Panc1 (cell line): ENCODE results near the gene SLCO2A1.

Experiments
- CTCF ChIP-seq: fragments of 450-650 bp; IDR thresholded peaks from 2 replicates; pipeline ENCODE4 v1.5.1; 2017; ENCODE audit warnings: mild to moderate bottlenecking
- POLR2AphosphoS5 ChIP-seq: IDR thresholded peaks from 2 replicates; pipeline ENCODE4 v1.6.1; 2012; ENCODE audit warnings: mild to moderate bottlenecking, low read depth, low read length, moderate library complexity
- REST ChIP-seq, 2 experiments: IDR thresholded peaks; 2 replicates each; pipeline ENCODE4 v1.6.1; 2011 to 2012; ENCODE audit warnings: low read depth in 2 of 2, control low read depth in 1 of 2, low read length in 1 of 2, mild to moderate bottlenecking in 1 of 2, moderate library complexity in 1 of 2; ENCODE audit not compliant: insufficient read depth in 1 of 2
- TCF7L2 ChIP-seq: IDR thresholded peaks from 2 replicates; pipeline ENCODE4 v1.6.1; 2011; ENCODE audit warnings: mild to moderate bottlenecking, low read depth, low read length, inconsistent platforms

- TF ChIP-seq CTCF (no peak; the same call in 1 of the 2 replicates), REST (IDR thresholded peaks at IDR 0.05; ENCODE audit: insufficient read depth in 1 of 2, low read depth in 2 of 2, low read length in 1 of 2) (no peak), POLR2AphosphoS5 (no peak), TCF7L2 (no peak)
Measured at GRCh38 chr3:133894353-133895207, 135.1 kb downstream of the SLCO2A1 start.
